ENCODE results near the gene TATDN2.

DNA sequence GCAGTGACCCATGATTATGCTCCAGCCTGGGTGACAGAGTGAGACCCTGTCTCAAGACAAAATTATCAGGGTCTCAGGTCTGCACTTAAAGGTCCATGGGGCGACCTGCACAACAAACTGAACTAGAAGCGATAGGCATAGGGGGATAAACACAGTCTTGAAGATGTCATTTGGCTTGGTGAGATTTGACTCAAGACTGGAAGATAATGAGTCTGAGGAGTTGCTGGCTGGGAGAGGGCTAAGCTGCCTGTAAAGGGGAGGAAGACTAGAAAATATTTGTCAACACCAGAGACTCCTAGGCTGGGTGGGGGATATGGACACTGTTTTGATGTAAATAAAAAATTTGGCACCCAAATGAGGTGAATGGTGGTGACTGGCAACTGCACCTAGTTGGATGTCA is 24.7 kb downstream of the TATDN2 start:
- TF ChIP-seq, protein P1, sequence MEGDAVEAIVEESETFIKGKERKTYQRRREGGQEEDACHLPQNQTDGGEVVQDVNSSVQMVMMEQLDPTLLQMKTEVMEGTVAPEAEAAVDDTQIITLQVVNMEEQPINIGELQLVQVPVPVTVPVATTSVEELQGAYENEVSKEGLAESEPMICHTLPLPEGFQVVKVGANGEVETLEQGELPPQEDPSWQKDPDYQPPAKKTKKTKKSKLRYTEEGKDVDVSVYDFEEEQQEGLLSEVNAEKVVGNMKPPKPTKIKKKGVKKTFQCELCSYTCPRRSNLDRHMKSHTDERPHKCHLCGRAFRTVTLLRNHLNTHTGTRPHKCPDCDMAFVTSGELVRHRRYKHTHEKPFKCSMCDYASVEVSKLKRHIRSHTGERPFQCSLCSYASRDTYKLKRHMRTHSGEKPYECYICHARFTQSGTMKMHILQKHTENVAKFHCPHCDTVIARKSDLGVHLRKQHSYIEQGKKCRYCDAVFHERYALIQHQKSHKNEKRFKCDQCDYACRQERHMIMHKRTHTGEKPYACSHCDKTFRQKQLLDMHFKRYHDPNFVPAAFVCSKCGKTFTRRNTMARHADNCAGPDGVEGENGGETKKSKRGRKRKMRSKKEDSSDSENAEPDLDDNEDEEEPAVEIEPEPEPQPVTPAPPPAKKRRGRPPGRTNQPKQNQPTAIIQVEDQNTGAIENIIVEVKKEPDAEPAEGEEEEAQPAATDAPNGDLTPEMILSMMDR (conservative IDR thresholded peaks at IDR 0.05), result no peak
- TF ChIP-seq ZFX (IDR thresholded peaks at IDR 0.05), result no peak

Measured in C4-2B (cell line).